Endometrial microvascular endothelial cells (primary cell): Measurements from ENCODE around the gene WDR5. TPM values are rescaled to one million over a fixed set of nuclear protein-coding genes. Genes with fewer than 3 reads are reported as not detected.

Experiments
- in situ Hi-C: cut with HindIII; loops from 2 replicates; pipeline ENCODE4 v1.10.0; 2017; ENCODE audit warnings: low sequenced_read_pairs, low pct_unique_long_range_greater_than_20kb; ENCODE audit errors: inconsistent ontology term
- total RNA-seq: library from RNA; depleted of rRNA; stranded (reverse); fragments of >200 nt; gene quantifications from one replicate; pipeline ENCODE4 v1.2.3, GENCODE V29; 2015; ENCODE audit errors: inconsistent ontology term

WDR5 gene
- total RNA-seq, 1 donor from 2014 or later = 34.6 TPM

GRCh38 chr9:134180786-134181647 is 45.1 kb downstream of the WDR5 start:
- in situ Hi-C loops = no loop called here

- in situ Hi-C loops = no loop called here
These were observed 45.8 kb downstream of the WDR5 start for GRCh38 chr9:134181648-134182034.

DNA sequence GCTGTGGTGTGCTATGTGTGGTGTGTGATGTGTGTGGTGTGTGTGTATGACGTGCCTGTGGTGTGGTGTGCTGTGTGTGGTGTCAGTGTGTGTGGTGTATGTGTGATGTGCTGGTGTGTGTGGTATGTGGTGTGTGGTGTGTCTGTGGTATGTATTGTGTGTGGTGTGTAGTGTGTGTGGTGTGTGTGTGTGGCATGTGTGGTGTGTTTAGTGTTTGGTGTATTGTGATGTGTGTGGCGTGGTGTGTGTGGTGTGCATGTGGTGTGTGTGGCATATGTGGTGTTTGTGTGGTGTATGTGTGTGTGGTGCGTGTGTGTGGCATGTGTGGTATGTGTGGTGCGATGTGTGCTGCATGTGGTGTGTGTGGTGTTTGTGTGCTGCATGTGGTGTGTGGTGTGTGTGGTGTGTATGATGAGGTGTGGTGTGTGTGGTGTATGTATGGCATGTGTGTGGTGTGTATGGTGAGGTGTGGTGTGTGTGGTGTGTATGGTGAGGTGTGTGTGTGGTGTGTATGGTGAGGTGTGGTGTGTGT is 46.7 kb downstream of the WDR5 start:
- in situ Hi-C loops = no loop called here

GRCh38 chr9:134185536-134186011 is 49.7 kb downstream of the WDR5 start:
- in situ Hi-C loops = no loop called here

DNA sequence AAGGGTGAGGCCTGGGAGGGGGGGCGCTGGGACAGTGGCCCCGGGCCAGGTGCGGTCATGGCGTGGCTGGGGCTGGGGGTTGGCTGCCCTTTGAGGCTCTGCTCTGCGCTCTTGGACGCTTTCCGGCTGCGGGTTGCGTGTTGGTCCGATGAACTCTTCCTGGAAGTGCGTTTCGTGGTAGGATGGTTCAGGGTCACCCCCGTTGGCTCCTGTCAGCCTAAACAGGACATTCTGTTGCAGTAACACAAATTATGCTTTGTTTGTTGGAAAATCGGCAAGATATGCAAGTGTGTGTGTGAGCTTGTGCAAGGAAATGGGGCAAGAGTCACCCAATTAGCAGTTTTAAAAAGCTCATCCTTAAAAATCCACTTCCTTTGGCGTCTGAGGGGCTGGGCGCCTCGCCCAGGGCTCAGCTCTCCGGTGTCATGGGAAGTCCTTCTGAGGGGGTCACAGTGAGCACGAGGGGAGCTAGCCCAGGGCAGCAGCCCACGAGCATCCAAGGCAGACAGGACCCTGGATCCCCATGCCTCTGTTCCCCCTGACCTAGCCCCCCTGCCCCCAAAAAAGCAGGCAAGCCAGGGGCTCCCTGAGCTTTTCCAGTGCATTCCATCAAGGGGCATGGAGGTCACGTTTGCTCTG is 50.7 kb downstream of the WDR5 start:
- in situ Hi-C loops = no loop called here

DNA sequence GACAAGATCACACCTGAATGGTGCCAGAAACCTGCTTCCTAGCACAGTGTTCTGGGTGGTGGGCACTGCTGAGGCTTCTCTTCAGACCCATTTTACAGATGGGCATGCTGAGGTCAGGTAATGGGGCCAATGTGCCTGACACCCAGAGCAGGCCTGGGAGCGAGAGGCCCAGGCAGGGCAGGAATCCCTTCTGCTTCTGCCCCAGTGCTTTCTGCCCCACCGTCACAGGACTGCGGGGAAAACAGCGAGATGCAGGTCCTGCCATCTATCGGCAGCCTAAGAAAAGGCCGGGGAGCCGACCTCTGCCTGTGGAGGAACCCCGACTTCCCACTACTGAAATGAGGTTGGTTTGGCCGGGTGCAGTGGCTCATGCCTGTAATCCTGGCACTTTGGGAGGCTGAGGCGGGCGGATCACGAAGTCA is 51.2 kb downstream of the WDR5 start:
- in situ Hi-C loops = no loop called here

GRCh38 chr9:134187891-134188385 is 52.1 kb downstream of the WDR5 start:
- in situ Hi-C loops = no loop called here

- in situ Hi-C loops = no loop called here
These were observed 52.7 kb downstream of the WDR5 start for GRCh38 chr9:134188386-134189144.

DNA sequence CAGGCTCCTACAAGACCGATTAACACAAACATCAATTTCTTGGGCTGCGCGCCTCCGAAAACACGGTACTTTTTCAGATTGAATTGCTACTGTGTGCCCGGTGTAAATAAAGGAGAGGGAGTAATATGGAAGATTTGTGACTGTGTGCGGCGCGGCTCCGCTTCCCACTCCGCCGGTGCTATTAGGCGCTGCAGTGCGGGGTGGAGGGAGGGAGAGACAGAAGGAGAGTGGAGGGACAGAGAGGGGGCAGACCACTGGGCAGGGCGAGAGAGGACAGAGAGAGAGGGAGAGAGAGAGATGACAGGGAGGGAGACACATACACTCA is 53.2 kb downstream of the WDR5 start:
- in situ Hi-C loops = no loop called here

- in situ Hi-C loops = no loop called here
These were observed 53.8 kb downstream of the WDR5 start for GRCh38 chr9:134189470-134190231.

DNA sequence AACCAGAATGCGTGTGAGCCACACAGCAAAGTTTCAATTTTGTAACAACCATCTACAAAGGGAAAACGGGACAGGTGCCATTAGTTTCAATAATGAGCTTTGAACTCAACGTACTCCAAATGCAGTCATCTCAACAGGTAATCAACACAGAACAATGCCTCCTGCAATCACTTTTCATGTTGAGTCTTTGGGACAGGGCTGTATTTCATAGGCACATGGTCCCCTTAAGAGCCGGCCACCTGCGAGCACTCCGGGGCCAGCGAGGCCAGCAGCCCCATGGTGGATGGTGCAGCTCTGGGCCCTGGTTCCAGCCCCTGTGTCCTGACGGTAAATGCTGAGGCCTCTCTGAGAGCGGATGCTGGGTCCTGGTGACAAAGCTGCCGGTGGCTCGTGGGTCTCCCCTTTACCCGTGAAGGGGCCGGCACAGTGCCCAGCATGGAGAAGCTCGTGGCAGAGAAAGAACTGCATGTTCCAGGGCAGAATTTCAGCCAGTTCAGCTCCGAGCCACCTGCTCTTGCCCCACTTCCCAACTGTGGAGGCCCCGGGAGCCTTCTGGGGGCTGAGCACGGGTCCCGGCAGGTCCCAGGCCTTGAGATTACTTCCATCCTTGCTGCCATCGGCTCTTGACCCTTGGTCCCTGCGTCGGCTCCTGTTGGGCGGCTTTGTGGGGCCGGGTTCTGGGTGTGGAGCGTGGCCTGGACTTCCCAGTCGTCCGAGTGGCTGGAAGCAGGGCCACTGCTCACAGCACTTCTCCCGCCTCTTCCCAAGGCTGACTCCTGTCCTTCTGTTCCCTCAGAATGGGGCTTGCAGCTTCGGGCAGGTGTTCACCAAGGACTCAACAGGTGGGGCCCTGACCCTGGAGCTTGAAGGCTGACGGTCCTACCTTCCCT is 54.6 kb downstream of the WDR5 start:
- in situ Hi-C loops = no loop called here

DNA sequence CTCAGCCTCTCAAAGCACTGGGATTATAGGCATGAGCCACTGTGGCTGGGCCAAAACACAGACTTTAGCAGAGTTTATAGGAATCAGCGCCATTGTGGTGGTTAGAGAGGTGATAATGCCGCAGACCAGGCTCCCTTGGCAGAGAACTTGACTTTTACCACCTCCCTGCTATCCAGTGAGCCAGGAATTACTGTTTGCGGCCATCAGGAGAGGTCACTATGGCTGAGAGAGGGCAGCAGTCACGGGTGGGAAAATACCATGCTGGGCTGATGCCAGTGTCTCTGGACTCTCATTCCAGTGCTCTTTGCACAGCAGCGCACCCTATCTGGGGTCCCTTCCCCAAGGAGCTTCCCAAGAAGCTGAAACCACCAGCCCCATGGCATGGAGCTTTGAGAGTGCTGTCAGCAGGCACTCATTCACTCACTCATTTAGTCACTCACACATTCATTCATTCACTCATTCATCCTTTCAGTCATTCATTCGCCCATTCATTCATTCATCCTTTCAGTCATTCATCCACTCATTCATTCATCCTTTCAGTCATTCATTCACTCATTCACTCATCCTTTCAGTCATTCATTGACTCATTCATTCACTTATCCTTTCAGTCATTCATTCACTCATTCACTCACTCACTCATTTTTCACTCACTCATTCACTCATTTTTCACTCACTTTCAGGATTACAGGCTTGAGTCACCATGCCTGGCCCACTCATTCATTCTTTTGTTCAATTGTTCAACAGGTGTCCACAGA is 55.8 kb downstream of the WDR5 start:
- in situ Hi-C loops = no loop called here

GRCh38 chr9:134192311-134192950 is 56.5 kb downstream of the WDR5 start:
- in situ Hi-C loops = no loop called here

GRCh38 chr9:134192951-134193731 is 57.3 kb downstream of the WDR5 start:
- in situ Hi-C loops = no loop called here

DNA sequence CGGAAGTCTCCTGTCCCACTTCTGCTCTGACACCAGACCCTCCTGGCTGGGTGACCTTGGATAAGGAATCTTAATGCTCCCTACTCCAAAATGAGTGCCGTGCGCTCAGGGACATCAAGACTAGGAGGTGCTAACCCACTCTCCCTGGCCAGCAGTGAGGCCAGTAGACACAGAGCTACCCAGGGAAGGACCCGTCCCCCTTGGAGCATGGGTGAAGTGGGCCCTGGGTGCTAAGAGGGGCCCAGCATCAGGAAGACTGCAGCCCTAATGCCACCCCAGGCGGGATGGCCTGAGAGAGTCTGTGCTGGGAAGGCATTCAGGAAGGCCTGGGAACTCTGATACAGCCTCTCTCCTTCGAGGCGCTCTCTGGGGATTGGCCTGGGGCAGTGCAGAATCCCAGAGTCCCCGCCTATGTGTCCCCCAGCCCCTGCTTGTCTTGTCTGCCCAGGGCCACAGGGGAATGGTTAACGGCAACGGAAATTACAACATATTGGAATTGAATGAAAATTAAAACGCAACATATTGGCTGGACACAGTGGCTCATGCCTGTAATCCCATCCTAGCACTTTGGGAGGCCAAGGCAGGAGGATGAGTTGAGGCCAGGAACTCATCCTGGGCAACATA is 58.1 kb downstream of the WDR5 start:
- in situ Hi-C loops = no loop called here
